HL-60/S4 treated with phorbol 12-myristate 13-acetate at 8.2 ng/mL for 4 days and 3 days (cell line): ENCODE measurements around the gene CDCP1.
"Not testable (repeated sequence)": the region's sequence is repeated elsewhere in the genome, so short reads cannot be mapped to it uniquely, and the experiment has no call there.

Experiments
- in situ Hi-C: fragments of 300-500 bp; cut with MboI; formaldehyde crosslinking; loops from 2 replicates; pipeline ENCODE4 v1.15.0; 2022; ENCODE audit warnings: low sequenced_read_pairs

The CDCP1 gene

DNA sequence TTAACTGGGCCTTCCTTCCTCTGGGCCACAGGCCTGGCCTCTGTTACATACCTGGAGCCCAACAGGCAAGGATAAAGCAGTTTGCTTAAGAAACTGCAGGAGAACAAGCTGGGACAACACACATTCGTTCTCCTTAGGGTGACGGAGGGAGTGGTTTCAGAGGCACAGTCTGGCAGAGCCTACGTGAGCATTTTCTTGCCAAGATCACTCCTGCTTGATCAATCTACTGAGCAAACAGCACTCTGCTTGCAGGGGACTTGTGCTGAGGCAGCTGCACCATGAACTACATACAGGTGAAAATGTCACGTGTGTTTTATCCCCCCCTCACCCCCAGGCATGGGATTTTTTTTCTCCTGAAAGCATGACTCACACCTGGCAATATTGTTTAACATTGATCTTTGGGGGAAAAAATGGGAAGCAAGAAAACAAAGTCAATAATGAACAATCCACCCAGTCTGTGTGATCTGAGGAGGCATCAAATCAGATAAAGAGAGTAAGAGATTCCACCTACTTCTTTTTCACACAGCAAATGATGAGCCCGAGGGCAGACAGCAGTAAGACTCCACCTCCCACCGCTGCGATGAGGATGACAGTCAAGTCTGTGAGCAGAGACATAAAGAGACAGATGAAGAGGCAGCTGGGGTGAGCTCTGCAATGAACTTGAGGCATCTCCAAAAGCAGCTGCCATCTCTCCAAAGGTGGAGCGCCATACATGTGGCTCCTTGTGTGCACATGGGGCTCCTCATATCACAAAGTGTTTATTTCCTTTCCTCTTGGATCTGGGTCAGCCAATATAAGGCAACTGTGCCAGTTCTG is 57.4 kb downstream of the CDCP1 start:
- in situ Hi-C loops, result no loop called here

DNA sequence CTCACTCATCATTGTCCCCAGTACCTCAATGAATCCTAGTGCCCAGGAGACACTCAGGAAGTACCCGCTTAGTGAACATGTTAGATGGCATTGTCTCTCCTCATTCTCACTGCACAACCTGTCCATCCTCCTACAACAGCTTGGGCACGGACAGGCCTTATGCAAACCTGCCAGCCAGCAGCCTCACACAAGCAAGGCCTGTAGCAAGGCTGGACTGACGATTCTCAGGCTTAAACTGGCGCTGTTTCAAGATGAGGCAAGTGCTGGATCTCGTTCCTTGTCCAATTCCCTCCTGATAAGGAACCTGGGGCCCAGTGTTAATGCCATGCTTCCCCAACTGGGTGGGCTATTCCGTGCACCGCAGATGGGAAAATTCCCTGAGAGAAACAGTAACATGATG is 59.0 kb downstream of the CDCP1 start:
- in situ Hi-C loops, result no loop called here

- in situ Hi-C loops, result no loop called here
These were observed 61.1 kb downstream of the CDCP1 start for GRCh38 chr3:45084820-45085816.

- in situ Hi-C loops, result no loop called here
These were observed 61.8 kb downstream of the CDCP1 start for GRCh38 chr3:45084361-45084760.

DNA sequence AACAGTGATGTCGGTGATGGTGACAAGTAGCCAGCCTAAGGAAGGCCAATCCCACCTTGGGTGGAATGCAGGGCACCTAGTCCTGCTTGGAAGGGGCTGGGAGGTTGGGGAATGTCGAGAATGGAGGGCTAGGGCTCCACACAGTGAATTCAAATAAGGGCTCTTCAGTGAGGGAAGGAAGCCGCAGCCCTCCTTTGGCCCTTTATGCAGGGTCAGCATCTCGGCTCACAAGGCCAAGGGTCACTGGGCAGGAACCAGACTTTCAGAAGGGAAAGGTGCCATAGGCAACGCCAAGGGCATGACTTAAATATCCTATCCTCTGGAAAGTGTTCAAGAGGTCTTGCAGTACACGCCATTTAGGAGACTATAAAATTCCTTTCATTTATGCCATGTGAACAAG is 63.2 kb downstream of the CDCP1 start:
- in situ Hi-C loops, result no loop called here

DNA sequence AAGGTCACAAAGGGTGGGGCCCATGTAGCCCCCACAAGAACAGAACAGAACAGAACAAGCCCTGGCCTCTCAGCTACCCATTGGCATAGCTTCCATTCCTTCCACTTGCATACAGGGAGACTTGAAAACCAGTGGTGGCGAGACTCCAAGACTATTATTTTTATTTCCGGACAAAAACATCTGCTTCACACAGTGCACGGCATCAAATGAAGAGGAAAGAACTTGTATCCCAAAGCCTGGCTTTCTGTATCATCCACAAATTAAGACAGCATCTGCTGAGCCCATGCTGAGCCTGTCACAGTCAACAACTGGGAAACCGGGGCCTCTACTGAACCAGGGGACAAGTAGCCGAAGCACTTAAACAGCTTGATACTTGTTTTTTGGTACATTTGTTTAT is 64.0 kb downstream of the CDCP1 start:
- in situ Hi-C loops, result no loop called here

GRCh38 chr3:45081506-45082141 is 64.6 kb downstream of the CDCP1 start:
- in situ Hi-C loops, result no loop called here

DNA sequence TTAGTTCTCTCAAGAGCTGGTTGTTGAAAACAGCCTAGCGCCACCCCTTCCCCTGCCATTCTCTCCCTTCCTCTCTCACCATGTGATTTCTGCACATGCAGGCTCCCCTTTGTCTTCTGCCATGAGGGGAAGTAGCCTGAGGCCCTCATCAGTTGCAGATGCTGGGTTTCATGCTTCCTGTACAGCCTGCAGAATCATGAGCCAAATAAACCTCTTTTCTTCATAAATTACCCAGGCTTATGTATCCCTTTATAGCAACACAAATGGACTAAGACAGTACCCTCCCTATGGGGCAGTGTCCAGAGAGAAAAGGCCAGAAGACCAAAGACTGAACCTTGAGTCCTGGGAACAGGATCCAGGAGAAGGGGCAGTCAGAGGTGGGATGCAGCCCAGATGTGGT is 65.4 kb downstream of the CDCP1 start:
- in situ Hi-C loops, result no loop called here

DNA sequence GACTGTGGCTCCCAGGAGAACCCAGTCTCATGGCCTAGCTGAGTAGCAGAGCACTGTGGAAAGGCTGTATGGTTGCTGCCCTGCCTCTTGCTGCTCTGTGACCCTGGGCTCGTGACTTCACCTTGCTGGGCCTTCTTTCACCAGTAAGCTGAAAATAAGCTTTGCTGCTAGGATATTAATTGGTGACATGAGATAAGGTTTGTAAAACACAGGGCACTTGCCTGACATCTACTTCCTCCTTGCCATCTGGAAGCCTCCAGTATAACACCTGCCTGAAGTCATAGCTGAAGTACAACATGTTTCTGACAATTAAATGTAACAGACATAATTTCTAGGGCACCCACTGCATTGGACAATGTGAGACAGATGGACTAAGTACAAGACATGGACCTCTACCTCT is 66.5 kb downstream of the CDCP1 start:
- in situ Hi-C loops, result no loop called here

GRCh38 chr3:45078910-45079522 is 67.2 kb downstream of the CDCP1 start:
- in situ Hi-C loops, result no loop called here

- in situ Hi-C loops, result not testable (repeated sequence)
These were observed 67.9 kb downstream of the CDCP1 start for GRCh38 chr3:45078256-45078655.

GRCh38 chr3:45075821-45076625 is 70.2 kb downstream of the CDCP1 start:
- in situ Hi-C loops, result no loop called here

DNA sequence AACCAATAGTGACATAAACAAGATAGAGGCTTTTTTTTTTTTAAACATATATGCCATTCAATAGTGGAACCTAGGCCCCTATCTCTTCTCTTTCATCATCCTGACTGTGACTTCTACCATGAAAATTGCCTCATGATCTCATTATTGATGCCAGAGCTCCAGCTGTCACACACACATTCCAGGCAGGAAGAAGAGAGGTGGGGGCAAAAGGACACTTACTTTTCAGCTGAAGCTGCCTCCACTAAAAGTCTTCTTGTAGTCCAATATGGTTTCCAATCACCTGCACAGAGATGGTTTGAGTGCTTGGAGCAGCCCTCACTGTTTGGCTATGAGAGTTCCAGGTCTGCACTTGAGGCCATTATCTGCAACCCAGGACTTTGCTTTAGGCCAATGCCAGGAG is 75.1 kb downstream of the CDCP1 start:
- in situ Hi-C loops, result no loop called here

- in situ Hi-C loops, result no loop called here
These were observed 78.2 kb downstream of the CDCP1 start for GRCh38 chr3:45067941-45068340.

- in situ Hi-C loops, result no loop called here
These were observed 78.7 kb downstream of the CDCP1 start for GRCh38 chr3:45067486-45067885.

DNA sequence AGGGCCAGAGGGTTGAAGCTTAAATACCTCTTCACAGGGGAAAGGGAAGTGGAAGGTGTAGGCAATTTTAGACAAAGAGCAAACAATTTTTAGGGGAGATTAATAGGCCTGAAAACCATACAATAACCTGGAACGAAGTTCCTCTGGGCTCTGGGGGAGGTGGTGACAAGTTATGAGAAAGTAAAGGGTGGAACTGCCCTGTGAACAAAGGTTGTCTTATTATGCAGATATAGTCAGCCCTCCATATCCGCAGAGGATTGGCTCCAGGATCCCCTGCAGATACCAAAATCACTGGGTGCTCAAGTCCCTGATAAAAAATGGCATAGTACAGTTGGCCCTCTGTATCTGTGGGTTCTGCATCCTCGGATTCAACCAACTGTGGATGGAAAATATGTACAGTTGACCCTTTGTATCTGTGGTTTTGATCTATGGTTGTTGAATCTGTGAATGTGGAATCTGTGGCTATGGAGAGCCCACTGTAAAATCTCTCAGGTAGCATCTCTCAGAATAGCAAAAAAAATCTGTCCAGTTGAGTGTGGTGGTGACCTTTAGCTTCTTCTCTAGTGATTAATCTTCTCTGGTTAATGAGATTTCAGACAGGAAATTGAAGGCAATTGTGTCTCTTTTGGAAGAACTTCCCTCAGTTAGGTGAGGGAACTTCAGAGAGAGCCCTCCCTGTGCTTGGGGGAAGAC is 79.9 kb downstream of the CDCP1 start:
- in situ Hi-C loops, result no loop called here

GRCh38 chr3:45065373-45065720 is 80.8 kb downstream of the CDCP1 start:
- in situ Hi-C loops, result no loop called here

- in situ Hi-C loops, result no loop called here
These were observed 81.4 kb downstream of the CDCP1 start for GRCh38 chr3:45064512-45065372.

DNA sequence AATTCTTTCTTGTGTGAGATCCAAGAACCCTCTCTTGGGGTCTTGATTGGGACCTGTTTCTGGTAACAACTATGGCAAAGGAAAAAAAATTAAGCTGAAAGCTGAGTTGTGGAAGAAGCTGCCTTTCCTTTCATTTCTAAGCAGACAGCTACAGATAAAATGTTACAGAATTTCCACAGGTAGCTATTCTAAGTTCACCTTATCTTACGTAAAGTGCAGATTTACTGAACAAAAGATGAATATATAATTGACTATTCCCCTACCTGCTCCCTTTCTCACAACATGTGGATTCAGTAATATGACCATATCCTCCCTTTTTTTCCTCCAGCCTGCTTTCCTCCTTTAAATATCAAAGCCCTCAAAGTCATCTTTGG is 83.5 kb downstream of the CDCP1 start:
- in situ Hi-C loops, result no loop called here
